Stimulated activated CD4-positive, alpha-beta T cell treated with anti-CD3 and anti-CD28 coated beads, Interleukin-12 subunit alpha, Interleukin-12 subunit beta, amount 100 ng/mL, for 4 hours (primary cell): ENCODE results near the gene CACNA1E.

Source experiments
- DNase-seq: peaks from one replicate; pipeline ENCODE4 v3.0.0-alpha.2; 2020

Gene CACNA1E

DNA sequence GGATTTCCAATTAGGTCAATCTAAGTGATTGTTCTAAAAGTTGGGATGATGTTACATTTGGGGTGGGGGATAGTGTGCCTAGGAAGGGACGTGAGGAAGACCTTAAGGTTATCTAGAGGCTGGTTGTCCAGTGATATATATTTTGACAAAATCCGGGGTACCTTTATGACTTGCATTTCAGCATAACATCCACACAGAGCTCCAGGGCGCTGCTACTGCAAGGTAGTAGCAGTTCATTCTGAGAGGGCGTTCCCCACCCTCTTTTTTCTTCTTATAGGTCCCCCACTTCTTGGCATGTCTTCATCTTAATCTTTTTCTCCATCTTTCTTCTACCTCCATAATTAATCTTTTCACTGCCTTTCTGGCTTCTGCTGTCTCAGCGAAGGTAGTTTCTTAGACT is 161.9 kb downstream of the CACNA1E start:
- no peak for DNase-seq

DNA sequence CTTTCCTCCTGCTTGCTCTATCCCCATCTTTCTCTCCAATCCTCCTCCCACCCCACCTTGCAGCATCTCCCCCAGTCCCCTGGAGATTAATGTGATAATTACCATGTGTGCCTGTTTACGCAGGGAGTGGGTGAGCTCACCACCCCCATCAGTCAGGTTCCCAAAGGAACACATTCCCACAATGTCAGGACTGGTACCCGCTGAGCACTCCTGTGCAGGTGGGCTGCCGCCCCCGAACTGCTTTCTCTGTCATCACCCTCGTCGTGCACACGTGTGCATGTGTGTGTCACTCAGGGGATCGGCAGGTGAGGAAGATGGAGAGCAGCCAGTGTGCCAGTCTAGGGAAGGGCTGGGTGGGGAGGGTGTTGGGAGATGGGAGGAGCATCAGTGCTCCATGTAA is 163.4 kb downstream of the CACNA1E start:
- no peak for DNase-seq

DNA sequence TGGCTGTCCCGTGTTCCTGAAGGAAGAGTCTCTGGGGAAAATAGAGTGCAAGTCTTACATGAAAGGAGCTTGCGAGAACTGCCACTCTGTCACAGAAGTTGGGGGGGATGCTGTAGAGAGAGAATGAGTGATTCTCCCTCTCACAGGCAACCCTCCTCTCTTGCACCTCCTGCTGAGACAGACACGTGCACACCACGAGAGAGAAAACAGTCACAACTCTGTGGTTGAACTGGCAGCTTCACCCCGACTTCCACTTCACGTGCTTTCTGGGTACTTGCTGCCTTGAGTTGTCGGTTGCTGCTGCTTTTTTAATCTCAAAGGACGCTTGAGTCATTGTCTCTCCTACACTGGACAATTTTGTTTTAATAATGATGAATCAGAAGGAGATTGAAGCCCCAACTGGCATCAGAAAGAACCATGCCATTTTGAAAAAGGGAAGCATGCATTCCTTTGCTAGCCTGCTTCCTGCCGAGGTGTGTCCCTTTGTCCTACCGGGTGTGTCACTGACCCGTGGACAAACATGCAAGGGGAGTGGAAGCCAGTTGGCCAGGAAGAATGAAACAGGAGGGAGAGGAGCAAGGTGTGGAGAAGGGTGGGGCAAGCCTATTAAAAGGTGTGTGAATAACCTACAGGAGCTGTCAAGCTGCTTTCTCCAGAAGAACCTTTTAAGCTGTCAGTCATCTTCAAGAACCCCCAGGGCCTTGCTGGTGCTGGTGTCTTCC is 164.2 kb downstream of the CACNA1E start:
- DNase-seq = no peak

DNA sequence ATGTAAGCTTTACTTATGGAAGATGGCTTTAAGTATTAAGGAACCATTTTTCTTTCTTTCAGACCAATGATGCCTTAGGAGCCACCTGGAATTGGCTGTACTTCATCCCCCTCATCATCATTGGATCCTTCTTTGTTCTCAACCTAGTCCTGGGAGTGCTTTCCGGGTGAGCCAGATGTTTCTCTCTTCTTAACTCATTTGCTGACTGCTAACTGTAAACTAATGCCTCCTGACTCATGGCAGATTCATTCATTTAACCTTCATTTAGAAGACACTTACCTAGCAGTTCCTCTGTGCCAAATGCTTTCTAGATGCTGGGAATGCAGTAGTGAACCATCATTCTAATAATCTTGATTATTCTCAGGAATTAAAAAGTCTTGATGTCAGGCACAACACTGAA is 168.0 kb downstream of the CACNA1E start:
- no peak for DNase-seq

DNA sequence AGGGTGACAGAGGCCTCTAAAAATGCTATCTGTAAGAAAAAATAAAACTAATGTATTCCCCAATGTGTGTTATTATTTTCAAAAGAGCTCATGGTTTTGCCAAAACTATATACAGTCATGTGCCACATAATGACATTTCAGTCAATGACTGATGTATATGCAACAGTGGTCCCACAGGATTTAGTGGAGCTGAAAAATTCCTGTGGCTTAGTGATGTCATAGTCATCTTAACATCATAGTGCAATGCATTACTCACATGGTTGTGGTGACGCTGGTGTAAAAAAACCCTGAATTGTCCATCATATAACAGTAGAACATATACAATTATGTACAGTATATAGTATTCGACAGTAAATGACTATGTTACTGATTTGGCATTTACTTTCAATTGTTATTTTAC is 172.4 kb downstream of the CACNA1E start:
- DNase-seq = no peak

DNA sequence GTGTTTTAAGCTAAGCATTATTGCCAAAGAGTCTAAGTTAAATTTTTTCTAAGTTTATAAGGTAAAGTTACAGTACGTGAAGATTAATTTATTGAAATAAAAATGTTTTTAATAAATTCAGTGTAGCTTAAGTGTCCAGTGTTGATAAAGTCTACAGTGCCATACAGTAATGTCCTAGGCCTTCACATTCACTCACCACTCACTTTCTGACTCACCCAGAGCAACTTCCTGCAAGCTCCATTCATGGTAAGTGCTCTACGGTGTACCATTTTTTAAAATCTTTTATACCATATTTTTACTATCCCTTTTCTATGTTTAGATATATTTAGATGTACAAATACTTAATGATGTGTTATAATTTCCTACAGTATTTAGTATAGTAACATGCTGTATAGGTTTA is 173.2 kb downstream of the CACNA1E start:
- no peak for DNase-seq

DNA sequence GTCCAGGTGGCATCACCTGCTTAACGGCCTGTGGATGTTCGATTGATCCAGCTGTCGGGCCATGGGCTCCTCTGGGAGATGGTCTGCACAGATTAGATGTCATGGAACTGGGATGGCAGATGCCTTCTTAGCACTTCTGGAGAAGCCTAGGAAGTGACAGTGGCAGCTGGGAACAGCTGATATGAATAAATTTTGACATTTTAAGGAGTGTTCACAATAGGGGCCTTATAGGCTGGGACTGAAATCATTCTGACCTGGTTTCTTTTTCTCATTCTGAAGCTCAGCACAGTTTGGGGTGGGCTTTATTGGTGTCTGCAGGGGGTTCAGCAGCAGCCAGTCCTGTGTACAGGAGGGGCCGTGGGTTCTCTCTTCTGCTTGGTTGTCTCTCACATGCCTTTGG is 175.3 kb downstream of the CACNA1E start:
- DNase-seq = no peak

DNA sequence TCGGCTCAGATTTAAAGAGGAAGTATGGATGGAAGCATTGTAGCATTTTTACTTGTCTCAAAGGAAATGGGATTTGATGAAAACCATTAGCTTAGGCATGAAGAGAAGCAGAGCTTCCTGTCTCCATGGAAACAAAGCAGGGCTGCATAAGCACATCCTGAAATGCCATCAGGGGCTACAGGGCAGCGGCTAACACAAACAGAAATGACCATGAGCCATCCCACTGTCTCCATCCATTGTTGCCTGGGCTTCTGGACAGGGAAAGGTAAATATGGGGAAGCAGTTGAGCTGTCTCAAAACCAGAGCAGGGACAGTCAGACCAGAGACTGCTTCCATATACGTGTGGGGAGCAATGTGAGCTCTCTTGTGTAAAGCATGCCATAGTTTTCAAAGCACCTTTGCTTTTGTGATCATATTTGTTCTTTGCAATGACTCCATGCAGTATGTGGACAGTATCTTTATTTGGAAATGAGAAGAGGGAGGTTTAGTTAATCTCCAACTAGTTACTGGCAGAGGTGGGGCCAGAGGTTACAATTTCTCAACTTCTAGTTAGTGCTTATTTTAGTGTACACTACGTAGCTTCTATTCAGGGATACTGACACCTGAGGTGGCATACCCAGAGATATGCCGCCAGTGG is 176.1 kb downstream of the CACNA1E start:
- no peak for DNase-seq

DNA sequence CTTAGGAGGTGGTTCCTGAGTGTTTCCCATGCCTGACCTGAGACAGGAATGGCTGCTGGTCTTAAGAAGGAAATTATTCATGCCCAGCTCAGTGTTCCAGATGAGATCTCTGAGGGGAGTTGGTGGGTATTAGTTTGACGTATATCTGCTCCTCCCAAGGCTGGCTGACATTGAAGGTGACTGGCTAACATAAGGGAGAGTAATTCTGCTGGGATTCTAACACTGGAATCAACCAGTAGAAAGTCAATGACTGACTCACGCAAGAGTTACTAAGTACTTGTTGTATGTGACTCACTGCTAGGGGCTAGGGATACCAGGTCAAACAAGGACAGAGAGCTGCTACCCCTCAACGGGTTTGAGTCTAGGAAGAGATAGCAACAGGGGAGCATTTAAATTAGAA is 177.3 kb downstream of the CACNA1E start:
- DNase-seq = no peak

DNA sequence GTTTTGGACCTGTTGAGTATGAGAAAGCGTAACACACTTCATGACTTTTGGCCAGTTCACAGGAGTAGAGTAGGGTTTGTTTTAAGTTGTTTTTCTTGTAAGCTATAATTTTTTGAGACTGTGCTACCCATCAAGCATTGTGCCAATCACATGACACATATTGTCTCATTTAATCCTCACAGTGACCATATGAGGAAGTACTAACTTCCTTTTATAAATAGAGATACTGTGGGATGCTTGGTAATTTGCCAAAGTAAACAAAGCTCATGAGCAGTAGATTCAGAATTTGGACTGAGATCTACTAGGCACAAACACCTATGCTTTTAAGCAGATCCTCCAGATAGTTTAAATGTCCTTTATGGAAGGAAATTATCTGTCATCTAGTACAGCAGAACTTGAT is 178.3 kb downstream of the CACNA1E start:
- no peak for DNase-seq

DNA sequence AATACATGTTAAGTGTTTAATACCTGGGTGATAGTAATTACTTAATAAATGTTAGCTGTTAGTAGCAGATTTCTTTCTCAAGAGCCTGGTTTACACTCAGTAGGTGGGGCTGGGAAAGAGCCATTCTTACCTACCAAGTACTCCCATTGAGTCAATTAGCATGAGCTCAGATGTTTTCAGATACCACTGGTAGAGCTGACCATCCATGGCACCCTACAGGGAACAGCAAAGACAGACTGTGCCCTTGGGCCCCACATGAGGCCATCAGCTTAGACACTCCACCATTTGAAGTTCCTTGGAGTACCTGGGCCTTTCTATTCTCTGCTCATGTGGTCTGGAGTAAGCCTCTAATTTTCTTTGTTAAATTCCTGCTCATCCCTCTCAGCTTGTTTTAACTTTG is 179.3 kb downstream of the CACNA1E start:
- no peak for DNase-seq

DNA sequence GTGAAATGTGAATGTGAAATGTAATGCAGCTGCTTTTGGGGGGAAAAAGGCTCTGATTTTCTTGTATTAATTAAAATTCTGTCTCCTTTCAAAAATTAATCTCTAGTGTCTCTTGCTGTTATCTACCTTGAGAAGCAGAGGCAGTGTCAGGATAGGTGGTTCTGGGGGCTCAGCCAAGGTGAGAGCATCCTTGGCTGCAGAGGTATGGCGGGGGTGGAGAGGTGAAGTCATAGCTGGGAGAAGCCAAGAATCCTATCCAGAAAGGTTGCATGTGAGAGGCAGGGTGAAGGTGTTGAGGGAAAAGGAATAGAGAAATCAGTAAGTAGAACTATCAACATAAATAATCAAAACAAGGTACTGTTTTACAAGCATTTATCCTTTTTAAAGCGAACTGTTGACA is 181.2 kb downstream of the CACNA1E start:
- no peak for DNase-seq

DNA sequence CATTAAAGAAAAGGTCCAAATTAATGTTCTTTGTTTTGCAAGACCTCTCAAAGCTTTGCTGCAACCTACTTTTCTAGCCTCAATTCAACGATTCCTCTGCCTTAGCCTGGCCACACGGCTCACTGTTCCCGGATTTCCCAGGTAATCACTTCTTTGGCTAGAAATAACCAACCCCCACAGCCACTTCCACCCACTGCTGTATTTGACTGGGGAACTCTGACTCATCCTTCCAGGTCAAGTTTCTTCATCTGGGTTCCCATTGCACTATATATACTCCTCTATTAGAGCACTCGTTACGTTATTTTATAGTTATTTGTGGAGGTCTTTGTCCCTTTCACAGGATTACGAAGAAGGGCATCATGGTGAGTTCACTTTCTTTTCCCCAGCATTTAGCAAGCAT is 185.9 kb downstream of the CACNA1E start:
- DNase-seq = no peak

DNA sequence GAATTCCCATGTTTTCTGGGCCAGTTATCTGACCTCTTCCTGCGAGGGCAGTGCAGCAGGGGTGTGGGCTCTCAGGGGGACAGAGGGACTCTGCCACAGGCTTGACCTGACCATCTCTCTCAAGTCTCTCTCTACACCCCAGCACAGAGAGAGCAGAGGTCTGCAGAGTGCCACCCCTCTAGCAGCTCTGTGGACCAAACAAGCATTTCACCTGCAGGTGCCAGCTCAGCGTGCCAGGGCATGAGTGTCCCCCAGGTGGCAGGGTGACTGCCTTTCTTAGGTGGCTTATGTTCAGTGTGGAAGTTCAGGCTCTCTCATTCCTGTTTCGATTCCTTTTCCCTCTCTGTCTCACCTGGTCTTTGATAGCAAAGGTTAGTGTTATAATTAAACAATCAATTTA is 191.3 kb downstream of the CACNA1E start:
- no peak for DNase-seq

DNA sequence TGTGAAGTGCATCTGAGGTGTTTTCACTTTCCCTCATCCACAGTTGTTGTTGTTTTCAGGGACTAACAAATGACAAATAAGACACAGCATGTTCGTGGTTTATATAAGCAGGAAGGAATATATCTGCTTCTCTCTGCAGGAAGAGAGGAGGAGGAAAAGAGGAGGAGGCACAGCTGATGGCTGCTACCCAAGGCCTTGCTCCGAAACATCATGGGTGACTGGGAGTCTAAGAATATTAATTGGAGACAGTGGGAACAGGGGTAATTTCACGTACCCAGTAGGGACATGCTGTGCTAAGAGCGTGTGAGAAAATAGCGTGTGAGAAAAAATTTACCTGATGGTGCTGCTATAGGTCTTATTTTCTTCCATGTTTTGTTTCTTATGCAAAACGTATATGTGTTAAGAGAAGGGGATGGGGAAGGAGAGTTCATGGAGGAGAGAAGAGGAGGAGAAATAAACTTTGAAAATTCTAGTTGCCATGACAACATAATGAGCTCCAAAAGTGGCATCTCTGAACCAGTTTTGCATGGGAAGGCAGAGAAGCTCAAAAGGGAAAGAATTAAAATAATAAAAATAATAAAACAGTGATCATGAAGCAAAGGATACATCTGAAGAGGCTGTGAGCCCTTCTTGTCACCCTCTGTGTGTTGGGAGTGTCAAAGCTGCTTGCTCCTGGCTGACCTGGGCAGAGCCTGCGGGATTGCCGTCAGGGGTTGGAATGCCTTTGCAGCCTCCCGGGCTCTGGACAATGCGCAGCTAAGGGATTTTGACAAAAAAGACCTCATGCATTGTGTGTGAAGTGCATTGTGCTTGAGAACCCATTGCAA is 192.0 kb downstream of the CACNA1E start:
- DNase-seq = no peak

DNA sequence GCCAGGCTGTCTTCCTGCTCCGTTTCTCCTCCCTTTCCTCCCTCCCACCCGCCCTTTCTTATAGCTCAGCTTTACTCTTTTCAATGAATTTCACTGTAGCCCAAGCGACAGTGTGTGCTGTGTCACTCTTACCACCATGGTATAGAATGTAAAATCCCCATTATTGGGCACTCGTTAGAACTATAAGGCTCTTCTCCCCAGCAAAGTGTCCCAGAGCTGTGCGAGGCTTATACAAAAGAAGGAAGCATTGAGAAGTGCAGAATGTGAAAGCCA is 192.5 kb downstream of the CACNA1E start:
- no peak for DNase-seq

DNA sequence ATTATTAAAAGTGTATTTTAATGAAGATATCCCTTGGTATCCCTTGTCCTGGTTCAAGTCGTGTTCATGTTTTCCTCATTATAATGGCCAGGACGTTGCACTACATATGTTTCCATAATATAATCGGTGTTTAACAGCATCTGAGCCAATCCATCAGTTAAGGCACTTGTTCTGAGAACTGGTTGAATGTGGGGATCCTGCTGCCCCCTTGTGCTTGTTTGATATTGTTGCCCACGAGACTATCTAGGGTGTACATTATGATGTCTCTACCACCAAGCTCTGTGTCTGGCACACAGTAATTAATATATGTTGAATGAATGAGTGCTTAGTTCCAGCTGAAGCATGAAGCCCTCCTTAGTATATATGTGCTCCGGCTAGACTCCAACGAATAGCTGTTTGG is 193.0 kb downstream of the CACNA1E start:
- no peak for DNase-seq

DNA sequence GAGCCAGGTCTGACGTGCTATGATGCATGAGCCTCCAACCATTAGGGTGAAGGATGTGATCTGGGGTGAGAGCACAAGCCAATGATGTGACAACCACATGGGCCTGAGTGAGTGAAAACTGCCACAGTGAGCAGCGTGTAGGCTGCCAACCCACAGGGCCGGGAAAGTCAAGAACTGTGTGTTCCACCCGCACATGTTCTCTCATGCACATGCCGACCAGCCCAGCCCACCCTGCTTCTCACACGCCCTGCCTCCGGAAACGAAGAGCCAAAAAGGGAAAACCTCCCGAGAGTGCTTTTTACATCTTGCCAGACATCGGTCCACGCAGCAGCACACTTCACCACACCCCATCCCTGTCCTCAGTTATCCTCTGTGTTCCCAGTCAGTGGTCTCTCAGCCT is 197.0 kb downstream of the CACNA1E start:
- DNase-seq = no peak

DNA sequence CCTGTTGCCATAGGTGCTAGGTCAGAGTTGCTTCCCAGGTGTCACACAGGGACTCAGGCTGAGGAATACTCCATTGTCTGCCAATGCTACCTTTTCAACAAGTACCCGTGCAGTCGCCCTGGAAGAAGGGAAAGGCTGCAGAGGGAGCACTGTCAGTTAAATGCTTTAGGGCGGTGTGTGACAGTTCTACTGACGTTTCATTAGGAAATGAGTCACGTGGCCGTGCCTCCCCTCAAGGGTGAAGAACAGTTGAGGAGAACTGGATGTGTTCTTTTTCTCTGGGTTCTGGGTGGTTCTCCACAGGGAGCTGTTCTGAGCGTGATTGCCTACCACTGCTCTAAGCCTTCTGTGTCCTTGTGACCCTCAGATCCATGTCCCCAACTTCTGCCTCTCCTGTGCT is 197.6 kb downstream of the CACNA1E start:
- DNase-seq = no peak

DNA sequence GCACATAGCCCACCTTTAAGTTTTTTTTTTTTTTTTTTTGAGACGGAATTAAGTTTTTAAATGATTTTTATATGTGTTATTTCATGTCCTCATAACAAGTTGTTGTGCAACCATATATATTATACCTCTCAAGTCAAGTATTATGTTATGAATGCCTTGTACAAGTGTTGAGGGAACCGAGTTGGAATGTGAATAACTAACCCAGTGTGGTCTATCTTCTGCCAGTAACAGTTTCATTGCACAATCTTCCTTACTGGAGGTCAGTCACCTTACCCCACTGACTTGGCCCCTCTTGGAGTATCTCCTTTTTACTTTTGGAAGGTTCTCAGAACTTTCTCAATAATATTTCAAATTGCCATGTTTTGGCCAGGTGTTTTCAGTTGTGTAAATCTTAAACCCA is 201.9 kb downstream of the CACNA1E start:
- DNase-seq = no peak

DNA sequence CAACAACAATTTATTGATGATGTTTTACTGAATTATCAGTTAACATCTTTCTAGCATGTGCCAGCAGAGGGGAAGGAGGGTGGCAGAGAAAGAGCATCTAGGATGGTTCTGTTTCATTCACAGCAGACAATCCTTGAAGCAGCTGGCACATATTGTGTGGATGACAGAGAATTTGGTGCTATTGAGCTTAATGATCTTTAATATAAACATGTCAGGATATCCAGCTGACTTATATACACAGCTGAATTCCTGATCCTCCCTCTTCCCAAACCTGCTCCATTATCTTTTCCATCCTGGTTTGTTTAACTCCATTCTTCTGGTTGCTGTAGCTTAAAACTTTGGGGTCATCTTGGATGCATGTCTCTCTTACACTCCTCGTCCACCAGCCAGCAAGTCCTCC is 218.6 kb downstream of the CACNA1E start:
- no peak for DNase-seq

DNA sequence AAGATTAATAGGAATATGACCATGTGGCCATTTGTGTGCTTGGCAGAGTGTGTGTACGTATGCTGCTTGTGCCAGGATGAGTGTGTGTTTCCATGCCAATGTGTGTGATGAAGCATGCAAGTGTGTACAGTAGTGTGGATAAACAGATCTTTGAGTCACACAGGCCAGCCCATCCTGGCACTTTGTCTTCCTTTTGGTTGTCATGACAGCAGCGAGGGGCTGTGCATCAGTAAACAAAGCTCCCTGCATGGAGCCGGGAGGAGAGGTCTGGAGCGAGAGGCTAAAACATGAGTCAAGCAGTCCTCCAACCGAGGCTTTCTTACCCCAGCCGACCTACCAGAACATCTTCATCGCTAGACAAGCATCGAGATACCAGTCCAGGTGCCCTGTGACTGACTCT is 221.2 kb downstream of the CACNA1E start:
- no peak for DNase-seq

DNA sequence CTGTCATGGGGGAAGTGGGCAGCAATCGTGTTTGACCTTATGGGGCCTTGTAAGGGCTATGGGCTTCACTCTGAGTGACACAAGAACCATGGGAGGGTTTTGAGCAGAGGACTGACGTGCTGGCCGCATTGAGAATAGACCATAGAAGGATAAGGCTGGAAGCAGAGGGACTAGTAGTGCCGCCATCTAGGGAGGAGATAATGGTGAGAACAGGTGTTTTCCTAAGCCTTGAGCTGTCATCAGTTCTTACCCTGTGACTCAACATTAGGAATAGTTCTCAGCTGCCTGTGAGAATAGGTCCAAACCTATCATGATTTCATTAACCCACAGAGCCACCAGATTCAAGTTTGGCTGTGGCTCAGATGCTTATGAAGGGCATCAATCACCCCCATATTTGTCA is 228.5 kb downstream of the CACNA1E start:
- no peak for DNase-seq

DNA sequence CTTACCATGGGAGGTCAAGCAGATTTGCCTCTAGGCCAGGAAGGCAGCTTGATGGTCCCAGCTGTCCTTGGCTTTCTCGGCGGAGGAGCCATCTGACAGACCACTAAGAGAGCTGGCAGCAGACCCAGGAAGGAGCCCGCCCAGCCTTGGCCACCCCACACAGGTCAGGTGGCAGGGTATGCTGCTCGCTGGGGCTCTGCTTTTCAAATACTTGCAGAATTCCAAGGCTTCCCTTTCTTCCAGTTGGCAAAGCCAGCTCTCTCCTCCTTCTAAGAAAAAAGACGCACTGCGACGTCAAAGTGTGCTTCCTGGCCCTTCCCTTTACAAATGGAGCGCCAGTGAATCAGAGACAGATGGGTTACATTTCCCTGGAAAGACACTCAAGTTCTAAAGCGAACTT is 229.4 kb downstream of the CACNA1E start:
- no peak for DNase-seq

DNA sequence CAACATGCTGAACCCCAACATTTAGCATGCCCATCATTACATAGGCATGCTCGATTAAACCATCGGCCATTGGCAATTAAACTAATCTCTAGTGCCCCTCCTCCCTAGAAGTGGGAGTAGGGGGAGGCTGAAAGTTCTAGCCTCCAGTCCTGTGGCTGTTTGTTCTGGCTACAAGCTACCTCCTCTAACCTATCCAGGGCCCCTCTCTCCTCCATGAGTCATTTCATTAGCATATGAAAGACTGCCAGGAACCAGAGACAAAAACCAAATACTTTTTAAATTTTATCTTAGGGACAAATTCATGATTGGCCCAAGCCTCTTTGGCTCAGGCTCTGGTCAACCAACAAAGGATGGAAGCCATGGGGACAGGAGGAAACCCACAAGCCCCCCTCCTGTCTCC is 231.1 kb downstream of the CACNA1E start:
- no peak for DNase-seq
